OCI-LY1 (cell line): ENCODE data around the gene SLCO2B1.

Experiments
- EZH2 ChIP-seq: fragments of 200-600 bp; sonication (generic), shearing (Covaris generic); IDR thresholded peaks from 2 replicates; pipeline ENCODE4 v1.8.0; 2017; ENCODE audit warnings: borderline replicate concordance, mixed run types, mild to moderate bottlenecking, antibody characterized with exemption, low read length, moderate library complexity, mixed read lengths
- TF ChIP-seq, protein P1 (sequence below): fragments of 200-600 bp; sonication (generic), shearing (Covaris generic); IDR thresholded peaks from 2 replicates; pipeline ENCODE4 v1.5.1; 2017; ENCODE audit warnings: mild to moderate bottlenecking, antibody characterized with exemption, low read length, moderate library complexity, mixed read lengths

DNA sequence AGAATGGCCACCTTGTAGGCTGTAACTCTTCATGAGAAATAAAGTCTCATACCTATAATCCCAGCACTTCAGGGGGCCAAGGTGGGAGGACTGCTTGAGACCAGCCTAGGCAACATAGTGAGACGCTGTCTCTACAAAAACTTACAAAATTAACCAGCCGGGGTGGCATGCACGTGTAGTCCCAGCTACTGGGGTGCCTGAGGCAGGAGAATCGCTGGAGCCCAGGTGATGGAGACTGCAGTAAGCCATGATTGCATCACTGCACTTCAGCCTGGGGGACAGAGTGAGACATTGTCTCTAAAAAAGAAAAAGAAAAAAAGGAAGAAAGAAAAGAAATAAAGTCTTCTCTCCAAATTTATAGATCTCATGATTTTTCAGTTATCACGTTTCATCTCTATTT is 4.2 kb upstream of the SLCO2B1 start:
- TF ChIP-seq, protein P1, sequence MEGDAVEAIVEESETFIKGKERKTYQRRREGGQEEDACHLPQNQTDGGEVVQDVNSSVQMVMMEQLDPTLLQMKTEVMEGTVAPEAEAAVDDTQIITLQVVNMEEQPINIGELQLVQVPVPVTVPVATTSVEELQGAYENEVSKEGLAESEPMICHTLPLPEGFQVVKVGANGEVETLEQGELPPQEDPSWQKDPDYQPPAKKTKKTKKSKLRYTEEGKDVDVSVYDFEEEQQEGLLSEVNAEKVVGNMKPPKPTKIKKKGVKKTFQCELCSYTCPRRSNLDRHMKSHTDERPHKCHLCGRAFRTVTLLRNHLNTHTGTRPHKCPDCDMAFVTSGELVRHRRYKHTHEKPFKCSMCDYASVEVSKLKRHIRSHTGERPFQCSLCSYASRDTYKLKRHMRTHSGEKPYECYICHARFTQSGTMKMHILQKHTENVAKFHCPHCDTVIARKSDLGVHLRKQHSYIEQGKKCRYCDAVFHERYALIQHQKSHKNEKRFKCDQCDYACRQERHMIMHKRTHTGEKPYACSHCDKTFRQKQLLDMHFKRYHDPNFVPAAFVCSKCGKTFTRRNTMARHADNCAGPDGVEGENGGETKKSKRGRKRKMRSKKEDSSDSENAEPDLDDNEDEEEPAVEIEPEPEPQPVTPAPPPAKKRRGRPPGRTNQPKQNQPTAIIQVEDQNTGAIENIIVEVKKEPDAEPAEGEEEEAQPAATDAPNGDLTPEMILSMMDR = no peak
- TF ChIP-seq EZH2 = no peak
